IMR-90 (cell line): ENCODE results near the gene POFUT2. TPM values are rescaled to one million over a fixed set of nuclear protein-coding genes. Genes with fewer than 3 reads are reported as not detected.

Source experiments
- ATAC-seq: fragments of 200-7000 bp; cut with Tn5 transposase; 2 replicates; pipeline ENCODE4 v1.9.1; 2020; ENCODE audit warnings: low read depth, mild to moderate bottlenecking, moderate library complexity
- BruUV-seq: library from RNA; stranded (reverse); fragments of 400-500 nt; replicated peaks from 2 replicates; lab custom pipeline; 2021; lab: Mats Ljungman, UMichigan
- CTCF ChIA-PET: fragments of 300-600 bp; formaldehyde crosslinking; extraction: SDS; loops from one replicate; lab custom pipeline; 2021; ENCODE audit warnings: antibody characterized with exemption; lab: Yijun Ruan, JAX
- POLR2A ChIA-PET: fragments of 300-600 bp; sonication (Branson Sonifier 250); formaldehyde crosslinking; loops from one replicate; lab custom pipeline; 2022; ENCODE audit warnings: antibody characterized with exemption; ENCODE audit not compliant: unreplicated experiment; lab: Charles Lee
- DNase-seq: peaks from one replicate; pipeline ENCODE4 v3.0.0; 2013
- H2AFZ ChIP-seq: replicated peaks from 2 replicates; pipeline ENCODE3; 2013; ENCODE audit warnings: low read length, mild to moderate bottlenecking; ENCODE audit not compliant: poor library complexity
- H2AK5ac ChIP-seq: 2 replicates; pipeline ENCODE4 v1.6.1; 2013; ENCODE audit warnings: low read depth, low read length, inconsistent platforms
- H2AK9ac ChIP-seq: replicated peaks from 2 replicates; pipeline ENCODE3; 2013; ENCODE audit warnings: mild to moderate bottlenecking, low read depth, low read length, moderate library complexity; ENCODE audit not compliant: poor library complexity
- H2BK120ac ChIP-seq: 2 replicates; pipeline ENCODE4 v1.6.1; 2013; ENCODE audit warnings: low read depth, low read length, inconsistent platforms
- H2BK15ac ChIP-seq: 3 replicates; pipeline ENCODE4 v1.6.1; 2013; ENCODE audit warnings: low read depth, low read length, inconsistent platforms
- H2BK20ac ChIP-seq: 2 replicates; pipeline ENCODE4 v1.6.1; 2013; ENCODE audit warnings: low read depth, mild to moderate bottlenecking, inconsistent platforms, low read length, moderate library complexity
- H2BK5ac ChIP-seq: 2 replicates; pipeline ENCODE4 v1.6.1; 2013; ENCODE audit warnings: mild to moderate bottlenecking, low read depth, low read length, inconsistent platforms; ENCODE audit not compliant: poor library complexity, severe bottlenecking
- H3K14ac ChIP-seq: replicated peaks from 2 replicates; pipeline ENCODE4 v1.6.1; 2013; ENCODE audit warnings: low read depth, low read length, inconsistent platforms
- H3K18ac ChIP-seq: 2 replicates; pipeline ENCODE4 v1.6.1; 2013; ENCODE audit warnings: low read depth, low read length, control low read depth
- H3K23ac ChIP-seq: 2 replicates; pipeline ENCODE4 v1.6.1; 2013; ENCODE audit warnings: low read depth, low read length, inconsistent platforms
- H3K27ac ChIP-seq: 2 replicates; pipeline ENCODE4 v1.5.1; 2013; ENCODE audit warnings: mild to moderate bottlenecking, control low read depth, low read length; ENCODE audit not compliant: insufficient read depth
- H3K27me3 ChIP-seq: 2 replicates; pipeline ENCODE4 v1.6.1; 2013; ENCODE audit warnings: low read length; ENCODE audit not compliant: control insufficient read depth, insufficient read depth
- H3K36me3 ChIP-seq: 2 replicates; pipeline ENCODE4 v1.6.1; 2013; ENCODE audit warnings: low read length, mixed read lengths; ENCODE audit not compliant: control insufficient read depth, insufficient read depth
- H3K4ac ChIP-seq: 2 replicates; pipeline ENCODE4 v1.6.1; 2013; ENCODE audit warnings: low read depth, low read length, inconsistent platforms
- H3K4me1 ChIP-seq: 2 replicates; pipeline ENCODE4 v1.6.1; 2013; ENCODE audit warnings: low read length, mixed read lengths; ENCODE audit not compliant: control insufficient read depth, insufficient read depth
- H3K4me2 ChIP-seq: 2 replicates; pipeline ENCODE4 v1.6.1; 2013; ENCODE audit warnings: low read depth, mild to moderate bottlenecking, control low read depth, low read length, moderate library complexity
- H3K4me3 ChIP-seq: 2 replicates; pipeline ENCODE4 v1.5.1; 2013; ENCODE audit warnings: low read depth, mild to moderate bottlenecking, control low read depth, low read length, moderate library complexity; ENCODE audit not compliant: insufficient read depth
- H3K56ac ChIP-seq: 2 replicates; pipeline ENCODE4 v1.6.1; 2013; ENCODE audit warnings: low read length, inconsistent platforms; ENCODE audit not compliant: insufficient read depth; ENCODE audit errors: extremely low read depth
- H3K79me1 ChIP-seq, 2 experiments: 2 replicates each; pipeline ENCODE4 v1.6.1; 2013; ENCODE audit warnings: low read length in 2 of 2, inconsistent platforms in 1 of 2, low read depth in 1 of 2
- H3K9ac ChIP-seq: 2 replicates; pipeline ENCODE4 v1.6.1; 2013; ENCODE audit warnings: low read depth, low read length, control low read depth
- H3K9me1 ChIP-seq: 2 replicates; pipeline ENCODE4 v1.6.1; 2013; ENCODE audit warnings: low read length, inconsistent platforms; ENCODE audit not compliant: insufficient read depth
- H3K9me3 ChIP-seq: 2 replicates; pipeline ENCODE4 v1.6.1; 2013; ENCODE audit warnings: low read length; ENCODE audit not compliant: control insufficient read depth, insufficient read depth
- H4K20me1 ChIP-seq: 2 replicates; pipeline ENCODE4 v1.6.1; 2013; ENCODE audit warnings: low read length, inconsistent platforms; ENCODE audit not compliant: insufficient read depth
- H4K5ac ChIP-seq: 2 replicates; pipeline ENCODE4 v1.6.1; 2013; ENCODE audit warnings: mild to moderate bottlenecking, low read depth, low read length, control low read depth
- H4K8ac ChIP-seq, 2 experiments: 2 replicates each; pipeline ENCODE4 v1.6.1; 2013; ENCODE audit warnings: low read depth in 2 of 2, low read length in 2 of 2, control low read depth in 1 of 2, inconsistent platforms in 1 of 2
- H4K91ac ChIP-seq: 2 replicates; pipeline ENCODE4 v1.6.1; 2013; ENCODE audit warnings: low read depth, low read length, inconsistent platforms; ENCODE audit not compliant: insufficient read depth
- BHLHE40 ChIP-seq: fragments of 150-350 bp; IDR thresholded peaks from 2 replicates; pipeline ENCODE4 v1.6.1; 2016; ENCODE audit warnings: mild to moderate bottlenecking, low read depth, low read length
- CEBPB ChIP-seq: IDR thresholded peaks from 2 replicates; pipeline ENCODE4 v1.6.1; 2012; ENCODE audit warnings: low read depth, low read length, improper control_type of control experiment
- CHD1 ChIP-seq: IDR thresholded peaks from 2 replicates; pipeline ENCODE4 v1.6.1; 2012; ENCODE audit warnings: low read depth, low read length, improper control_type of control experiment
- CTCF ChIP-seq: conservative IDR thresholded peaks from 2 replicates; pipeline ENCODE4 v1.5.1; 2012; ENCODE audit warnings: mild to moderate bottlenecking, low read depth, low read length, improper control_type of control experiment
- ELK1 ChIP-seq: fragments of 150-350 bp; IDR thresholded peaks from 2 replicates; pipeline ENCODE4 v1.6.1; 2016; ENCODE audit warnings: low read depth, mild to moderate bottlenecking, low read length, moderate library complexity, borderline replicate concordance
- MAFK ChIP-seq: IDR thresholded peaks from 2 replicates; pipeline ENCODE4 v1.6.1; 2012; ENCODE audit warnings: low read depth, low read length, improper control_type of control experiment
- NFE2L2 ChIP-seq: fragments of 150-350 bp; IDR thresholded peaks from 2 replicates; pipeline ENCODE4 v1.6.1; 2016; ENCODE audit warnings: low read depth, mild to moderate bottlenecking, low read length
- POLR2A ChIP-seq: IDR thresholded peaks from 2 replicates; pipeline ENCODE4 v1.6.1; 2012; ENCODE audit warnings: mild to moderate bottlenecking, low read depth, low read length
- RAD21 ChIP-seq: IDR thresholded peaks from 2 replicates; pipeline ENCODE4 v1.6.1; 2012; ENCODE audit warnings: low read length, improper control_type of control experiment
- RFX5 ChIP-seq: IDR thresholded peaks from 2 replicates; pipeline ENCODE4 v1.8.0; 2012; ENCODE audit warnings: low read depth, mild to moderate bottlenecking, low read length, moderate library complexity
- SMC3 ChIP-seq: fragments of 150-350 bp; IDR thresholded peaks from 2 replicates; pipeline ENCODE4 v1.6.1; 2016; ENCODE audit warnings: low read depth, mild to moderate bottlenecking, antibody characterized with exemption, low read length, moderate library complexity
- USF2 ChIP-seq: fragments of 150-350 bp; IDR thresholded peaks from 2 replicates; pipeline ENCODE4 v1.6.1; 2017; ENCODE audit warnings: mild to moderate bottlenecking, antibody characterized with exemption, low read length, low read depth
- WGBS, 2 experiments: methylation state at CpG; one replicate each; pipeline versions ENCODE4 v1.1.5 to v1.1.7; 2013; ENCODE audit warnings: missing lambda C conversion rate in 2 of 2; ENCODE audit not compliant: insufficient read length in 1 of 2; ENCODE audit errors: extremely low coverage in 2 of 2; 5-methylcytosine and 5-hydroxymethylcytosine counted together
- dilution Hi-C: fragments of 300-500 bp; cut with HindIII; formaldehyde crosslinking; loops from one replicate; pipeline ENCODE4 v1.14.3; 2018; ENCODE audit warnings: low sequenced_read_pairs; ENCODE audit not compliant: unreplicated experiment
- in situ Hi-C: fragments of 300-500 bp; cut with MboI; formaldehyde crosslinking; loops from 3 replicates; pipeline ENCODE4 v1.14.3; 2019; ENCODE audit warnings: low sequenced_read_pairs, inconsistent platforms, mixed read lengths
- intact Hi-C: fragments of 100-400 bp; cut with micrococcal nuclease; formaldehyde crosslinking; loops from 2 replicates; pipeline ENCODE4 v1.10.0; 2022
- polyA plus RNA-seq, 3 experiments: library from polyadenylated mRNA; depleted of rRNA; stranded (reverse); fragments of >200 nt; gene quantifications; 2 replicates each; pipeline ENCODE4 v1.2.3, GENCODE V29; 2012; ENCODE audit warnings: low replicate concordance in 1 of 3
- total RNA-seq: library from RNA; depleted of rRNA; stranded (reverse); fragments of >200 nt; gene quantifications from 2 replicates; pipeline ENCODE4 v1.2.3, GENCODE V29; 2012

The POFUT2 gene
- total and polyA plus RNA-seq, 2 of the 4 experiments (the other 2 are of a cell fraction) = 18.8 to 59.3 TPM

GRCh38 chr21:45309987-45310381 is 22.3 kb upstream of the POFUT2 start:
- Histone ChIP-seq H2BK20ac (peak overlapping the region; percentile 46; the same call in 1 of the 2 replicates), H3K14ac (peak overlapping the region; percentile 60), H3K9me3 (no peaks in the 10 kb centered on the region), H3K56ac (no peak overlapping the region), H4K91ac (peak overlapping the region; percentile 41), H4K20me1 (no peaks in the 10 kb centered on the region), H3K18ac (peak overlapping the region; percentile 5; the same call in 1 of the 2 replicates), H4K5ac (no peak overlapping the region), H3K9me1 (peaks cover 22% of the 10 kb centered on the region), H3K4ac (peak overlapping the region; percentile 92), H3K23ac (no peak overlapping the region; the same call in 1 of the 2 replicates), H3K4me3 (no peak overlapping the region), H3K4me1 (peaks cover 31% of the 10 kb centered on the region), H3K79me1 (peaks cover 0 to 16% of the 10 kb centered on the region in 2 experiments; a peak in 2 of 4 replicates), H4K8ac (peak overlapping the region in 1 of 2 experiments; percentile 20; a peak in 2 of 4 replicates), H3K27ac (no peak overlapping the region), H2AK9ac (peak overlapping the region; percentile 65), H3K4me2 (no peak overlapping the region), H3K9ac (no peak overlapping the region), H3K36me3 (no peaks in the 10 kb centered on the region), H2BK120ac (peak overlapping the region; percentile 93), H2BK15ac (peak overlapping the region; percentile 2; the same call in 1 of the 3 replicates), H2AK5ac (peak overlapping the region; percentile 91), H3K27me3 (no peaks in the 10 kb centered on the region), H2AFZ (peak overlapping the region; percentile 79), H2BK5ac (peak overlapping the region; percentile 29)
- dilution Hi-C loops = no loop called here
- ATAC-seq (no peak), DNase-seq (no peak)
- ChIA-PET POLR2A (no interaction called here), CTCF (interaction anchor here (2.1 kb wide), 1 partner anchor 77 kb away, joined by 8 read pairs; no protein-coding TSS in a partner anchor)
- TF ChIP-seq ELK1 (no peak), CTCF (no peak), RFX5 (no peak), POLR2A (no peak), CHD1 (no peak), SMC3 (no peak), USF2 (no peak), RAD21 (no peak), MAFK (no peak), NFE2L2 (no peak), BHLHE40 (no peak), CEBPB (no peak)
- 100% methylated on average over 1 of the region's 3 CpGs; no CpG with 5 or more reads in 1 of the 2 experiments for WGBS, 2 experiments
- intact Hi-C loops = no loop called here
- BruUV-seq = no TSS peak
- in situ Hi-C loops = no loop called here
